ENCODE data around the gene RAB3GAP2.
"Not testable (repeated sequence)": the region's sequence is repeated elsewhere in the genome, so short reads cannot be mapped to it uniquely, and the experiment has no call there.

DNA sequence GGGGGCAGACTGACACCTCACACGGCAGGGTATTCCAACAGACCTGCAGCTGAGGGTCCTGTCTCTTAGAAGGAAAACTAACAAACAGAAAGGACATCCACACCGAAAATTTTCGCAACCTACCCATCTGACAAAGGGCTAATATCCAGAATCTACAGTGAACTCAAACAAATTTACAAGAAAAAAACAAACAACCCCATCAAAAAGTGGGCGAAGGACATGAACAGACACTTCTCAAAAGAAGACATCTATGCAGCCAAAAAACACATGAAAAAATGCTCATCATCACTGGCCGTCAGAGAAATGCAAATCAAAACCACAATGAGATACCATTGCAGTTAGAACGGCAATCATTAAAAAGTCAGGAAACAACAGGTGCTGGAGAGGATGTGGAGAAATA lies 26.4 kb downstream of the RAB3GAP2 start:
- TF ChIP-seq, protein P1, sequence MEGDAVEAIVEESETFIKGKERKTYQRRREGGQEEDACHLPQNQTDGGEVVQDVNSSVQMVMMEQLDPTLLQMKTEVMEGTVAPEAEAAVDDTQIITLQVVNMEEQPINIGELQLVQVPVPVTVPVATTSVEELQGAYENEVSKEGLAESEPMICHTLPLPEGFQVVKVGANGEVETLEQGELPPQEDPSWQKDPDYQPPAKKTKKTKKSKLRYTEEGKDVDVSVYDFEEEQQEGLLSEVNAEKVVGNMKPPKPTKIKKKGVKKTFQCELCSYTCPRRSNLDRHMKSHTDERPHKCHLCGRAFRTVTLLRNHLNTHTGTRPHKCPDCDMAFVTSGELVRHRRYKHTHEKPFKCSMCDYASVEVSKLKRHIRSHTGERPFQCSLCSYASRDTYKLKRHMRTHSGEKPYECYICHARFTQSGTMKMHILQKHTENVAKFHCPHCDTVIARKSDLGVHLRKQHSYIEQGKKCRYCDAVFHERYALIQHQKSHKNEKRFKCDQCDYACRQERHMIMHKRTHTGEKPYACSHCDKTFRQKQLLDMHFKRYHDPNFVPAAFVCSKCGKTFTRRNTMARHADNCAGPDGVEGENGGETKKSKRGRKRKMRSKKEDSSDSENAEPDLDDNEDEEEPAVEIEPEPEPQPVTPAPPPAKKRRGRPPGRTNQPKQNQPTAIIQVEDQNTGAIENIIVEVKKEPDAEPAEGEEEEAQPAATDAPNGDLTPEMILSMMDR (IDR thresholded peaks at IDR 0.05), result not testable (repeated sequence)
- TF ChIP-seq POLR2A (IDR thresholded peaks at IDR 0.05), result not testable (repeated sequence)

Data from uterus (tissue), 2 donors.